GM18519 (cell line): Measurements from ENCODE around the gene CNTNAP1.
"Not testable (repeated sequence)": the region's sequence is repeated elsewhere in the genome, so short reads cannot be mapped to it uniquely, and the experiment has no call there.

ENCODE experiments used
- ATAC-seq: cut with Tn5 transposase; IDR thresholded peaks from one replicate; pipeline ENCODE4 v1.9.1; 2021; ENCODE audit warnings: mild to moderate bottlenecking, moderate library complexity; ENCODE audit not compliant: unreplicated experiment, low FRiP score

CNTNAP1 gene

GRCh38 chr17:42681976-42682721 is at the start of gene CNTNAP1:
Gene CNTNAP1, plus strand, starts transcription at chr17:42682531. Its CDS starts 299 bp downstream, at chr17:42682830.
- no peak for ATAC-seq

GRCh38 chr17:42632949-42633444 is 49.3 kb upstream of the CNTNAP1 start:
- ATAC-seq, result no peak

GRCh38 chr17:42639525-42640113 is 42.7 kb upstream of the CNTNAP1 start:
- ATAC-seq, result no peak

- ATAC-seq, result no peak
These were observed 42.2 kb upstream of the CNTNAP1 start for GRCh38 chr17:42640121-42640520.

- ATAC-seq, result no peak
These were observed 40.0 kb upstream of the CNTNAP1 start for GRCh38 chr17:42642336-42642735.

- ATAC-seq, result no peak
These were observed 34.6 kb upstream of the CNTNAP1 start for GRCh38 chr17:42647778-42648177.

- no peak for ATAC-seq
These were observed 30.9 kb upstream of the CNTNAP1 start for GRCh38 chr17:42651392-42651791.

GRCh38 chr17:42653179-42654124 is 28.9 kb upstream of the CNTNAP1 start:
- no peak for ATAC-seq

GRCh38 chr17:42655528-42655927 is 26.8 kb upstream of the CNTNAP1 start:
- no peak for ATAC-seq

GRCh38 chr17:42657824-42658588 is 24.3 kb upstream of the CNTNAP1 start:
- ATAC-seq, result no peak

GRCh38 chr17:42659079-42659931 is 23.0 kb upstream of the CNTNAP1 start, which contains the start of gene TUBG2:
Gene TUBG2, plus strand, starts transcription at chr17:42659284. Its CDS starts 220 bp downstream, at chr17:42659504.
- no peak for ATAC-seq

GRCh38 chr17:42659932-42660274 is 22.4 kb upstream of the CNTNAP1 start:
- not testable (repeated sequence) for ATAC-seq

GRCh38 chr17:42660692-42661345 is 21.5 kb upstream of the CNTNAP1 start:
- ATAC-seq, result no peak

GRCh38 chr17:42665581-42666001 is 16.7 kb upstream of the CNTNAP1 start:
- no peak for ATAC-seq

- ATAC-seq, result not testable (repeated sequence)
These were observed 16.2 kb upstream of the CNTNAP1 start for GRCh38 chr17:42666126-42666525.

- no peak for ATAC-seq
These were observed 15.0 kb upstream of the CNTNAP1 start for GRCh38 chr17:42667088-42667951.

- no peak for ATAC-seq
These were observed 12.7 kb upstream of the CNTNAP1 start for GRCh38 chr17:42669705-42669976.
